ENCODE data around the gene NCEH1.
"Not testable (repeated sequence)": the region's sequence is repeated elsewhere in the genome, so short reads cannot be mapped to it uniquely, and the experiment has no call there.

The NCEH1 gene

GRCh38 chr3:172710664-172711453 lies at the start of gene NCEH1:
Gene NCEH1 (minus strand): TSS chr3:172711067. CDS start chr3:172710984, 83 bp downstream.
- peak; percentile 98 for DNase-seq

- DNase-seq, result peak; percentile 72
Observed at GRCh38 chr3:172760416-172760815, 49.5 kb upstream of the NCEH1 start.

GRCh38 chr3:172753125-172753524 lies 42.3 kb upstream of the NCEH1 start:
- no peak for DNase-seq

GRCh38 chr3:172752651-172753050 lies 41.8 kb upstream of the NCEH1 start:
- DNase-seq, result no peak

- peak; percentile 17 for DNase-seq
Observed at GRCh38 chr3:172751175-172751704, 40.4 kb upstream of the NCEH1 start.

GRCh38 chr3:172750368-172751174 lies 39.7 kb upstream of the NCEH1 start, which contains the start of gene ECT2:
Gene ECT2 (plus strand): TSS chr3:172750726. CDS start chr3:172754531, 3,805 bp downstream.
- peak; percentile 100 for DNase-seq

- DNase-seq, result no peak
Observed at GRCh38 chr3:172750069-172750367, 39.2 kb upstream of the NCEH1 start.

GRCh38 chr3:172749230-172749965 lies 38.5 kb upstream of the NCEH1 start:
- DNase-seq, result peak; percentile 96

GRCh38 chr3:172746475-172746874 lies 35.6 kb upstream of the NCEH1 start:
- peak; percentile 69 for DNase-seq

- DNase-seq, result no peak
Observed at GRCh38 chr3:172739462-172739861, 28.6 kb upstream of the NCEH1 start.

GRCh38 chr3:172735014-172735413 lies 24.1 kb upstream of the NCEH1 start:
- DNase-seq, result no peak

GRCh38 chr3:172726380-172726779 lies 15.5 kb upstream of the NCEH1 start:
- no peak for DNase-seq

- DNase-seq, result not testable (repeated sequence)
Observed at GRCh38 chr3:172722536-172723040, 11.7 kb upstream of the NCEH1 start.

- no peak for DNase-seq
Observed at GRCh38 chr3:172717493-172718088, 6.7 kb upstream of the NCEH1 start.

GRCh38 chr3:172716476-172716875 lies 5.6 kb upstream of the NCEH1 start:
- DNase-seq, result no peak

- peak; percentile 17 for DNase-seq
Observed at GRCh38 chr3:172713316-172713715, 2.4 kb upstream of the NCEH1 start.

GRCh38 chr3:172711454-172711795 lies 558 bp upstream of the NCEH1 start:
- no peak for DNase-seq

- peak; percentile 36 for DNase-seq
Observed at GRCh38 chr3:172709774-172710663, 848 bp downstream of the NCEH1 start.

- no peak for DNase-seq
Observed at GRCh38 chr3:172708921-172709773, 1.7 kb downstream of the NCEH1 start.

GRCh38 chr3:172707967-172708366 lies 2.9 kb downstream of the NCEH1 start:
- peak; percentile 48 for DNase-seq

GRCh38 chr3:172707030-172707429 lies 3.8 kb downstream of the NCEH1 start:
- no peak for DNase-seq
